Nephron progenitor cell (in vitro differentiated cells): ENCODE data around the gene SERP2.

Source experiments
- DNase-seq: peaks from one replicate; pipeline ENCODE4 v3.0.0; 2021
- H3K27ac Mint-ChIP-seq: 2 replicates; pipeline ENCODE4 v1.8.0; 2021; ENCODE audit warnings: mild to moderate bottlenecking, moderate library complexity, mixed read lengths
- H3K27me3 Mint-ChIP-seq: 2 replicates; pipeline ENCODE4 v1.8.0; 2021; ENCODE audit warnings: mild to moderate bottlenecking, low read depth, mixed read lengths; ENCODE audit not compliant: poor library complexity
- H3K36me3 Mint-ChIP-seq: 2 replicates; pipeline ENCODE4 v1.8.0; 2021; ENCODE audit warnings: low read depth, mixed read lengths
- H3K4me1 Mint-ChIP-seq: 2 replicates; pipeline ENCODE4 v1.8.0; 2021; ENCODE audit warnings: mixed read lengths
- H3K4me3 Mint-ChIP-seq: 2 replicates; pipeline ENCODE4 v1.8.0; 2021; ENCODE audit warnings: mild to moderate bottlenecking, moderate library complexity, mixed read lengths
- H3K9me3 Mint-ChIP-seq: 2 replicates; pipeline ENCODE4 v1.8.0; 2021; ENCODE audit warnings: mild to moderate bottlenecking, moderate library complexity, mixed read lengths
- TF ChIP-seq, protein P1 (sequence below): fragments of 200-600 bp; sonication (generic); IDR thresholded peaks from 2 replicates; pipeline ENCODE4 v1.5.0; 2021; ENCODE audit warnings: antibody characterized with exemption

Gene SERP2

DNA sequence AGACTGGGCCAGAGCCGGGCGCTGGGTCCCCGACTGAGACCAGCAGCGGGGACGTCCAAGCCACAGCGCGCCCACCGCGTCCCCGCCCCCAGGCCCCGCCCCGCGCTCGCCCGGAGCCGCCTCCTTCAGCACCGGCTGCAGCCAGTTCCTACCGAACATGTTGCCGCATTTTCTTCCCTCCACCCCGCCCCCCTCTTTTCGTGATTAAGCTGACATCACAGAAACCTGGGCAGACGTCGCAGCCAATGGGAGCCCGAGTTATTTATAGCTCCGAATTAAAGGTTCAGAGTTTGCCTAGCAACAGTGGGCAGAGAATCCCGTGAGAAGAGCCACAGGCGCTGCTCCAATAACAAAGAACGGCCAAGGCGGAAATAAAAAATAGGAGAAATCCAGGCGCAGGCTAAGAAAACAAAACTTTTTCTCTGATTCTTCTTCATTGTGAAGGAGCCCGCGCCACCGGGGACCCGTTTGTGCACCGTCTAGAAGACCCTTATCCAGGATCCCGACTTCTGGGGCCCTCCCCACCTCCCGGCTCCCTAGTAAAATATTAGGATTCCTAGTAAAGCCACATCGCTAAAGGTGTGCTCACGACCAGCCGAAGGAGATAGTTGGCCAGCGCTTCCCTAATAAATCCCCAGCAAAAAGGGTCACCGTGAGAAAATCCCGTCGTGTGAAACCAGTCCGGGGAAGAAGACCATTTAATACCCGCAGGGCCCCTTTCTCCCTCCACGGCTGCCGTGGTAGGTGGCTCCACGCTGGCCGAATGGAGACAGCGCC lies 61.7 kb downstream of the SERP2 start:
- Mint-ChIP-seq H3K36me3 (peaks cover 25% of the 10 kb centered on the region), H3K27ac (peak overlapping the region; percentile 100), H3K4me1 (peaks cover 71% of the 10 kb centered on the region), H3K4me3 (peak overlapping the region; percentile 97), H3K27me3 (no peaks in the 10 kb centered on the region), H3K9me3 (no peaks in the 10 kb centered on the region)
- peak; percentile 97 for DNase-seq
- TF ChIP-seq, protein P1, sequence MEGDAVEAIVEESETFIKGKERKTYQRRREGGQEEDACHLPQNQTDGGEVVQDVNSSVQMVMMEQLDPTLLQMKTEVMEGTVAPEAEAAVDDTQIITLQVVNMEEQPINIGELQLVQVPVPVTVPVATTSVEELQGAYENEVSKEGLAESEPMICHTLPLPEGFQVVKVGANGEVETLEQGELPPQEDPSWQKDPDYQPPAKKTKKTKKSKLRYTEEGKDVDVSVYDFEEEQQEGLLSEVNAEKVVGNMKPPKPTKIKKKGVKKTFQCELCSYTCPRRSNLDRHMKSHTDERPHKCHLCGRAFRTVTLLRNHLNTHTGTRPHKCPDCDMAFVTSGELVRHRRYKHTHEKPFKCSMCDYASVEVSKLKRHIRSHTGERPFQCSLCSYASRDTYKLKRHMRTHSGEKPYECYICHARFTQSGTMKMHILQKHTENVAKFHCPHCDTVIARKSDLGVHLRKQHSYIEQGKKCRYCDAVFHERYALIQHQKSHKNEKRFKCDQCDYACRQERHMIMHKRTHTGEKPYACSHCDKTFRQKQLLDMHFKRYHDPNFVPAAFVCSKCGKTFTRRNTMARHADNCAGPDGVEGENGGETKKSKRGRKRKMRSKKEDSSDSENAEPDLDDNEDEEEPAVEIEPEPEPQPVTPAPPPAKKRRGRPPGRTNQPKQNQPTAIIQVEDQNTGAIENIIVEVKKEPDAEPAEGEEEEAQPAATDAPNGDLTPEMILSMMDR, result no peak

DNA sequence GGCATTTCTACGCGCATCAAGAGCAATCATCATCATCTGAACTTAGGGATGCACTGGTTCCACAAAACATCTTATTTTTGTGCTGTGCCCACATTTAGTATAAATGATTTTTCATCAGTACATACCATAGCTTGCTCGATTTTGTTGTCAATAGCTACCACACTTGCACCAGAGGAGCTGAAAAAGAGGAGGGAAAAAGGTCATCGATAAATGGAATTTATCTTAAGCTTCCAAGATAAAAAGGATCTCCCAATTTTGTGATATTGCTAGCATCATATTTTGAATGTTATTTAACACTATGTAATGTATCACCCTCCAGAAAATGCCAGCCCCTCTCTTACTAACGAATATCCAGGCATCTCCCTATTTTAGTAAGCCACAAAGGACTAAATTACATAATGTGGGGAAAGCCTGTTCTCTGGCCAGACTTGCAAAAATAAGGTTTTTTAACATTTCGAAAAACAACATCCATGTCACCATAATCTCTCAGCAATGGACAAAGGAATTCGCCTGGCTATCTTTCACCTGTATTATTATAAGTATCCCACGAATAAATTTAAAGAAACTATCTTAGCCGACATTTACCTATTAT lies 62.4 kb downstream of the SERP2 start:
- Mint-ChIP-seq H3K36me3 (peaks cover 25% of the 10 kb centered on the region), H3K4me1 (peaks cover 75% of the 10 kb centered on the region), H3K27me3 (peaks cover under 1% of the 10 kb centered on the region), H3K4me3 (peak overlapping the region; percentile 97), H3K27ac (peak overlapping the region; percentile 100), H3K9me3 (no peaks in the 10 kb centered on the region)
- no peak for DNase-seq
- TF ChIP-seq, protein P1, result no peak

DNA sequence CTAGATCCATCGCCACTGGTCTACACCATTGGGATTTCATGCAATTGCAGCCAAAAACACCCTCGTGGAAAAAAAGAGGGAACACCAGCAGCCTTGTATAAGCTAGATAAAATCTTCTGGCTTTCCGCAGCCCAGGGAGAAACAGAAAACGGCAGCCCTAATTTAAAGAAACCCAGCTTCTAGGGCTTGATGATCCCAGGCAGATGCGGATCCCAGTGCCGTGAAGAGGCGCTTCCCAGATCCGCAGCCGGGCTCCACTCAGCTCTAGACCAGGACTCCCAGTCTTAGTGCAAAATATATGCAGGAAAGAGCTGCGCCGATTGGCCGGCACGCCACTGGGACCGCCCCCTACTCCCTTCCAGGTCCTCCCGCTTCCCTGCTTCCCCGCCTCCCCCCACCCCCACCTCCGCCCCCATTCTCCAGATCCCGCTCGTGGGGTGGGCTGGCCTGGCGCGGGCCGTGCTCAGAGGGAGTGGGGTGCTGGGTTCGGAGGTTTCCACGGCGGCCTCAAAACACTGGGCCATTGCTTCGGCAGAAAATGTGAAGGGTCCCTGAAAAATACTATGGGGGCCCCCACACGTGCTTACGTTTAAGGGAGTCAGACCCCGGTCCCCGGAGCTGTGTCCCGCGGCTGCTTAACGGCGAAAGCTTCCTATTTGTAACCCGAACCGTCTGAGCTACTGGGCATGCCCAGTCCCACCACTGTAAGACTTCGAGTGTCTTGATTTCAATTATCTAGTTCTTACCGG lies 63.1 kb downstream of the SERP2 start:
- DNase-seq, result peak; percentile 95
- Mint-ChIP-seq H3K9me3 (no peaks in the 10 kb centered on the region), H3K4me1 (peaks cover 70% of the 10 kb centered on the region), H3K36me3 (peaks cover 25% of the 10 kb centered on the region), H3K27ac (peak overlapping the region; percentile 100), H3K27me3 (peaks cover 2% of the 10 kb centered on the region), H3K4me3 (peak overlapping the region; percentile 97)
- TF ChIP-seq, protein P1, result no peak

DNA sequence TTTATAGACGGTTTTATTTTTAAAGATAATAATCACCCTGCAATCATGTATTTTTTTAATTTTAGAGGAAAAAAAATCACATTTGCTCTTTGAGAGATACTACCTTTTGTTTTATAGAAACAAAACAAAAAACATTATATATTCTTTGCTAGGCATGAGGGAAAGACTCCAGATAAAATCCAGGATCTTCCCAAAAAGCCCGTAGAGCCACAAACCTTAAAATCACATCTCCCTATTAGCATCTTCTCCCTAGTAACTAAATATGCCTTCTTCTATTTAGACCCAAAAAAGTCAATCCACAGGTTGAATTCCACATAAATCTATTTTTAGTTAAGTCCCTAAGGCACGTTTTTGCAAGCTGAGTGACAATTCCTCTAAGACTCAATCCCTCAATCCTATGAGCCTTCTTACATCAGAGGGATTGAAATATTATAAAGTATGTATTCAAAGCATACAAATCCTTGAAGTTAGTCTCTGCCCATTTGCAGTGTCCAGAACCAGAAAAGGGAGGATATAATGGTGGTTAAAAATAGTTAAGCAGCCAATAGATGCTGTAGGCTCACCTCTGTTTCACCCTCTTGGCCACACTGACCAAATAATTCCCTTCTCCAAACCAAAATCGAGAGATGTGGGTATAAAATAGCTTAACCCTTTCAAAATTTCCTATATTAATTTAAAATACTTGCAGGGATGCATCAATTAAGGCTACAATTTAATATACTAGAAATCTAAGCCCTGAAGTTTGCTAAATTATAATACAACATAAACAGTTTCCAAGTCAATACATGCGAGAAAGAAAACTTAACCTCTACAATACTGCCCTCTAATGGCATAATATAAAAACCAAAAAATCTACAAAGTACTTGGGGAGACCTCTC lies 64.0 kb downstream of the SERP2 start:
- Mint-ChIP-seq H3K4me1 (peaks cover 62% of the 10 kb centered on the region), H3K27me3 (peaks cover 2% of the 10 kb centered on the region), H3K4me3 (peak overlapping the region; percentile 97), H3K36me3 (peaks cover 23% of the 10 kb centered on the region), H3K9me3 (no peaks in the 10 kb centered on the region), H3K27ac (peak overlapping the region; percentile 79)
- TF ChIP-seq, protein P1, result peak; percentile 64
- no peak for DNase-seq

DNA sequence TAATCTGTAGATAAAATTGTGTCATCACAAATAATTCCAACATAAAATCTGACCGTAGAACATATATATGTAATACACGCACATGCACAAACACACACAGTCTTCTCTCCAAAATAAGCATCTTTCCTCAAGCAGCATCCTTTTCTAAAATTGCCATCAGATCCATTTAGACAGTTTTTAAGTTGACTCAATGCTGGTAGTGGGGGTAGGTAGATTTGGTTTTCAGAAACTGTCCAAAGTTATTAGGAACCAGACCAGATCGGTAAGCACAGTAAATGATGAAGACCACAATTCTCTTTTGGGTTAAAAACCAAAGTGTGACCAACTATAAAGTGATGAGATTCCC lies 64.6 kb downstream of the SERP2 start:
- peaks cover 56% of the 10 kb centered on the region for H3K4me1 Mint-ChIP-seq
- H3K9me3 Mint-ChIP-seq, result no peaks in the 10 kb centered on the region
- DNase-seq, result no peak
- H3K27ac Mint-ChIP-seq, result no peak overlapping the region
- TF ChIP-seq, protein P1, result no peak
- H3K4me3 Mint-ChIP-seq, result peak overlapping the region; percentile 97
- peaks cover 17% of the 10 kb centered on the region for H3K36me3 Mint-ChIP-seq
- peaks cover 2% of the 10 kb centered on the region for H3K27me3 Mint-ChIP-seq
